ENCODE measurements around the gene C3orf85.

The C3orf85 gene

DNA sequence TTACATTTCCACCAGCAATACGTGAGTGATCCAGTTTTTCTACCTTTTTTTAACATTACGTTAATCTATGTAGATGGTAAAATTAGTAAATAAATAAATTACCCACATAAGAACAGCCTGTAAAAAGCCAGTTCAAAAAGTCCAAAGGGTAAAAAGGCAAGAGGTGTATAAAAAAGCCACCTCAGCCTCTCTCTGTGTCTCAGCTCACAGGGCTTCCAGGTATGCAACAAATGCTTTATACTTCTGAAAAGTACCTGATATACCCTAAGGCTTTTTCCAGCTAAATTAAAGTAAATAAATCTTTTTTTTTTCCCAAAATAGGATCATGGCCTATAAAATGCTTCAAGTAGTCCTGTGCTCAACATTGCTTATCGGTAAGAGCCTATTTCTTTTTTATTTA is at the start of gene C3orf85:
Gene C3orf85, plus strand, starts transcription at position 197 of the 400 bp plus-strand sequence. Its CDS starts 129 bp downstream, at position 326.
- peaks cover 4% of the 10 kb centered on the region for H3K36me3 Mint-ChIP-seq (ENCODE audit: low read depth)
- TF ChIP-seq, protein P1, sequence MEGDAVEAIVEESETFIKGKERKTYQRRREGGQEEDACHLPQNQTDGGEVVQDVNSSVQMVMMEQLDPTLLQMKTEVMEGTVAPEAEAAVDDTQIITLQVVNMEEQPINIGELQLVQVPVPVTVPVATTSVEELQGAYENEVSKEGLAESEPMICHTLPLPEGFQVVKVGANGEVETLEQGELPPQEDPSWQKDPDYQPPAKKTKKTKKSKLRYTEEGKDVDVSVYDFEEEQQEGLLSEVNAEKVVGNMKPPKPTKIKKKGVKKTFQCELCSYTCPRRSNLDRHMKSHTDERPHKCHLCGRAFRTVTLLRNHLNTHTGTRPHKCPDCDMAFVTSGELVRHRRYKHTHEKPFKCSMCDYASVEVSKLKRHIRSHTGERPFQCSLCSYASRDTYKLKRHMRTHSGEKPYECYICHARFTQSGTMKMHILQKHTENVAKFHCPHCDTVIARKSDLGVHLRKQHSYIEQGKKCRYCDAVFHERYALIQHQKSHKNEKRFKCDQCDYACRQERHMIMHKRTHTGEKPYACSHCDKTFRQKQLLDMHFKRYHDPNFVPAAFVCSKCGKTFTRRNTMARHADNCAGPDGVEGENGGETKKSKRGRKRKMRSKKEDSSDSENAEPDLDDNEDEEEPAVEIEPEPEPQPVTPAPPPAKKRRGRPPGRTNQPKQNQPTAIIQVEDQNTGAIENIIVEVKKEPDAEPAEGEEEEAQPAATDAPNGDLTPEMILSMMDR (IDR thresholded peaks at IDR 0.05): no peak
- H3K27me3 Mint-ChIP-seq (ENCODE audit: low read depth, poor library complexity): peaks cover 3% of the 10 kb centered on the region
- peak within 1 kb of the TSS; percentile 70 for H3K27ac Mint-ChIP-seq
- peaks cover 4% of the 10 kb centered on the region for H3K9me3 Mint-ChIP-seq
- DNase-seq: no peak
- no peak within 1 kb of the TSS for H3K4me3 Mint-ChIP-seq
- H3K4me1 Mint-ChIP-seq: peaks cover 65% of the 10 kb centered on the region

DNA sequence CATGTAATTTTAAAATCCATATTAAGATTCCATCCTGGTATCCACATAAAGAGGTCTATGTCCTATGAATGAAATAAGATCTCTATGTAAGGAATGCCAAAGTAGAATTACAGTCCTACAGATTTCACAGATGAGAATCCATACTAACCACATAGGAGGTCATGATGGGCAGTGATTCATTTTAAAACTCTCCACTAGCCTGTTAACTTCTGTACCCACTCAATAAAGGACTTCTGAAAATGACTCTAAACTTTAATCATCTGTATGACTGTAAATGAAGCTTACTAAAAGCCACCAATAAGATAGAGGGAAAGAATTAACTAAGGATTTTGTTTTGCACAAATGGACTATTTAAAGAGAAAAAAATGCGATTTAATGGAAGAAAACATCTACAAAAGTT is 47.3 kb upstream of the C3orf85 start:
- Mint-ChIP-seq H3K27ac (no peak overlapping the region), H3K27me3 (ENCODE audit: low read depth, poor library complexity) (peaks cover 5% of the 10 kb centered on the region), H3K9me3 (no peaks in the 10 kb centered on the region), H3K4me1 (peaks cover 24% of the 10 kb centered on the region), H3K4me3 (no peak overlapping the region), H3K36me3 (ENCODE audit: low read depth) (no peaks in the 10 kb centered on the region)
- TF ChIP-seq, protein P1 (IDR thresholded peaks at IDR 0.05): no peak
- DNase-seq: no peak

DNA sequence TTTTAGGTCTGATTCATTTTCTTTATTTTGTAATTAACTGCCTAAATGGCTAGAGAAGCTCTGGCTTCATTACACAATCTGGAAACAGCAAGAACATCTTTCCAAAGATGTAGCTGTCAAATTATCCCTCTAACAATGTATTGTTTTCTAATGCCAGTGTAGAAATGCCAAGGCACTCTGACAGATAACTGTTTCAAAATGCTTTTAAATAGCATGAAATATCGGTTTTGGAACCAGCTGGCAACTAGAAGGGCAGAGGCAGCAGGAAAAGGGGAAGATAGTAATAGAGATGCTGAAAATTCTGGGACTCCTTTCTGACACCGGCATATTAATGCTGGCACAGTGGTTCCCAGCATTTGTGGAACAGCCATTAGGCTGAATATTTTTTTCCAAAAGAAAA is 44.7 kb upstream of the C3orf85 start:
- H3K9me3 Mint-ChIP-seq: no peaks in the 10 kb centered on the region
- no peak for DNase-seq
- no peaks in the 10 kb centered on the region for H3K36me3 Mint-ChIP-seq (ENCODE audit: low read depth)
- no peak overlapping the region for H3K4me3 Mint-ChIP-seq
- peaks cover 37% of the 10 kb centered on the region for H3K4me1 Mint-ChIP-seq
- H3K27ac Mint-ChIP-seq: no peak overlapping the region
- TF ChIP-seq, protein P1 (IDR thresholded peaks at IDR 0.05): no peak
- H3K27me3 Mint-ChIP-seq (ENCODE audit: low read depth, poor library complexity): peaks cover 4% of the 10 kb centered on the region

- peaks cover 46% of the 10 kb centered on the region for H3K4me1 Mint-ChIP-seq
- H3K27ac Mint-ChIP-seq: peak overlapping the region; percentile 97
- no peaks in the 10 kb centered on the region for H3K9me3 Mint-ChIP-seq
- no peaks in the 10 kb centered on the region for H3K36me3 Mint-ChIP-seq (ENCODE audit: low read depth)
- H3K27me3 Mint-ChIP-seq (ENCODE audit: low read depth, poor library complexity): no peaks in the 10 kb centered on the region
- TF ChIP-seq, protein P1 (IDR thresholded peaks at IDR 0.05): no peak
- no peak for DNase-seq
- H3K4me3 Mint-ChIP-seq: no peak overlapping the region
Observed at GRCh38 chr3:109093561-109093960, 43.0 kb upstream of the C3orf85 start.

- Mint-ChIP-seq H3K27ac (peak overlapping the region; percentile 33), H3K9me3 (no peaks in the 10 kb centered on the region), H3K36me3 (ENCODE audit: low read depth) (no peaks in the 10 kb centered on the region), H3K4me3 (no peak overlapping the region), H3K4me1 (peaks cover 47% of the 10 kb centered on the region), H3K27me3 (ENCODE audit: low read depth, poor library complexity) (no peaks in the 10 kb centered on the region)
- DNase-seq: no peak
- TF ChIP-seq, protein P1 (IDR thresholded peaks at IDR 0.05): no peak
Observed at GRCh38 chr3:109095166-109095565, 41.4 kb upstream of the C3orf85 start.

GRCh38 chr3:109098079-109098644 is 38.4 kb upstream of the C3orf85 start:
- H3K4me3 Mint-ChIP-seq: no peak overlapping the region
- H3K27me3 Mint-ChIP-seq (ENCODE audit: low read depth, poor library complexity): no peaks in the 10 kb centered on the region
- DNase-seq: peak; percentile 20
- TF ChIP-seq, protein P1 (IDR thresholded peaks at IDR 0.05): peak; percentile 32
- H3K36me3 Mint-ChIP-seq (ENCODE audit: low read depth): no peaks in the 10 kb centered on the region
- no peaks in the 10 kb centered on the region for H3K9me3 Mint-ChIP-seq
- no peak overlapping the region for H3K27ac Mint-ChIP-seq
- peaks cover 46% of the 10 kb centered on the region for H3K4me1 Mint-ChIP-seq

All from nephron progenitor cell (in vitro differentiated cells).